GM12878 (cell line): ENCODE results near the gene C16orf74. TPM values are rescaled to one million over a fixed set of nuclear protein-coding genes. Genes with fewer than 3 reads are reported as not detected.

Source experiments
- ATAC-seq: fragments of 200-7000 bp; cut with Tn5 transposase; 3 replicates; pipeline ENCODE4 v1.9.1; 2020; ENCODE audit warnings: mild to moderate bottlenecking, moderate library complexity
- BruUV-seq: library from RNA; stranded (reverse); fragments of 400-500 nt; replicated peaks from 2 replicates; lab custom pipeline; 2021; lab: Mats Ljungman, UMichigan
- CTCF ChIA-PET: fragments of 300-600 bp; sonication (Branson Sonifier 250); formaldehyde crosslinking; extraction: SDS; loops from one replicate; lab custom pipeline; 2021; ENCODE audit warnings: inconsistent platforms; lab: Yijun Ruan, JAX
- POLR2A ChIA-PET: fragments of 350-600 bp; formaldehyde crosslinking; extraction: SDS; loops from one replicate; lab custom pipeline; 2021; ENCODE audit warnings: inconsistent platforms; lab: Charles Lee
- RAD21 ChIA-PET: fragments of 300-600 bp; sonication (Branson Sonifier 250); formaldehyde crosslinking; loops from one replicate; lab custom pipeline; 2023; ENCODE audit warnings: antibody characterized with exemption; ENCODE audit not compliant: unreplicated experiment; lab: Charles Lee
- SMC1A ChIA-PET: fragments of 300-600 bp; sonication (Branson Sonifier 250); formaldehyde crosslinking; loops from one replicate; lab custom pipeline; 2023; ENCODE audit not compliant: unreplicated experiment, uncharacterized antibody; lab: Charles Lee
- DNase-seq: peaks from one replicate; pipeline ENCODE4 v3.0.0-alpha.2; 2011; ENCODE audit warnings: low read depth, low spot score
- FAIRE-seq: peaks from 3 replicates; lab custom pipeline; 2011; peaks lifted over from hg19 to GRCh38; lab: Jason Lieb, UNC
- H2AFZ ChIP-seq: 2 replicates; pipeline ENCODE4 v1.6.0; 2011; ENCODE audit warnings: low read depth, low read length, control low read depth; ENCODE audit not compliant: control insufficient read depth
- H3K27ac ChIP-seq: 2 replicates; pipeline ENCODE4 v1.5.1; 2011; ENCODE audit warnings: control low read depth; ENCODE audit not compliant: control insufficient read depth, insufficient read depth
- H3K27me3 ChIP-seq, 2 experiments: replicated peaks in 1 of 2; 2 replicates each; pipeline versions ENCODE4 v1.6.0 to v1.6.1; 2011; ENCODE audit warnings: low read length in 1 of 2; ENCODE audit not compliant: control insufficient read depth in 2 of 2, insufficient read depth in 2 of 2
- H3K36me3 ChIP-seq, 2 experiments: 2 replicates each; pipeline ENCODE4 v1.5.1; 2011; ENCODE audit warnings: low read length in 1 of 2; ENCODE audit not compliant: control insufficient read depth in 2 of 2, insufficient read depth in 2 of 2
- H3K4me1 ChIP-seq: 2 replicates; pipeline ENCODE4 v1.6.1; 2011; ENCODE audit warnings: mild to moderate bottlenecking, low read length, moderate library complexity, mixed read lengths; ENCODE audit not compliant: control insufficient read depth, insufficient read depth
- H3K4me2 ChIP-seq: 2 replicates; pipeline ENCODE4 v1.6.0; 2011; ENCODE audit warnings: control low read depth; ENCODE audit not compliant: control insufficient read depth, insufficient read depth
- H3K4me3 ChIP-seq: fragments of 200-600 bp; sonication (generic); 2 replicates; pipeline ENCODE4 v1.5.1; 2016
- H3K79me2 ChIP-seq: 2 replicates; pipeline ENCODE4 v1.6.0; 2011; ENCODE audit warnings: low read length; ENCODE audit not compliant: control insufficient read depth, insufficient read depth
- H3K9ac ChIP-seq: 2 replicates; pipeline ENCODE4 v1.8.0; 2011; ENCODE audit warnings: low read length, control low read depth, mixed read lengths; ENCODE audit not compliant: control insufficient read depth, insufficient read depth
- H3K9me3 ChIP-seq: replicated peaks from 3 replicates; pipeline ENCODE4 v1.5.1; 2011; ENCODE audit warnings: mild to moderate bottlenecking, low read length; ENCODE audit not compliant: control insufficient read depth, insufficient read depth
- H4K20me1 ChIP-seq: 2 replicates; pipeline ENCODE4 v1.6.0; 2011; ENCODE audit not compliant: control insufficient read depth, insufficient read depth
- BCL11A ChIP-seq: IDR thresholded peaks from 2 replicates; pipeline ENCODE4 v1.6.1; 2011; ENCODE audit warnings: low read depth, low read length
- CEBPZ ChIP-seq: fragments of 150-350 bp; IDR thresholded peaks from 2 replicates; pipeline ENCODE4 v1.6.1; 2016; ENCODE audit warnings: low read depth, low read length
- CHD2 ChIP-seq: IDR thresholded peaks from 2 replicates; pipeline ENCODE4 v1.6.1; 2011; ENCODE audit warnings: low read depth, low read length, improper control_type of control experiment, borderline replicate concordance
- CTCF ChIP-seq, 3 experiments: IDR thresholded peaks in 2 of 3; conservative IDR thresholded peaks in 1 of 3; 2 replicates each; pipeline ENCODE4 v1.5.1; 2011; ENCODE audit warnings: low read depth in 3 of 3, low read length in 3 of 3, mild to moderate bottlenecking in 3 of 3, control low read depth in 2 of 3, moderate library complexity in 2 of 3, inconsistent platforms in 1 of 3, mixed read lengths in 1 of 3; ENCODE audit not compliant: control insufficient read depth in 2 of 3, insufficient read depth in 1 of 3; ENCODE audit errors: extremely low read depth in 1 of 3
- DPF2 ChIP-seq: fragments of 450-650 bp; IDR thresholded peaks from 2 replicates; pipeline ENCODE4 v1.6.1; 2017; ENCODE audit warnings: mild to moderate bottlenecking
- EZH2 ChIP-seq: IDR thresholded peaks from 2 replicates; pipeline ENCODE4 v1.6.1; 2012; ENCODE audit warnings: low read depth, mild to moderate bottlenecking, control low read depth, inconsistent platforms, low read length, borderline replicate concordance; ENCODE audit not compliant: control insufficient read depth
- IRF5 ChIP-seq: fragments of 450-650 bp; IDR thresholded peaks from 2 replicates; pipeline ENCODE4 v1.6.1; 2017; ENCODE audit warnings: borderline replicate concordance
- NFIC ChIP-seq: IDR thresholded peaks from 2 replicates; pipeline ENCODE4 v1.6.1; 2012; ENCODE audit warnings: low read depth, mild to moderate bottlenecking, inconsistent platforms, low read length, moderate library complexity
- NFXL1 ChIP-seq: fragments of 450-650 bp; IDR thresholded peaks from 2 replicates; pipeline ENCODE4 v1.6.1; 2017; ENCODE audit warnings: antibody characterized with exemption, mild to moderate bottlenecking, borderline replicate concordance
- SIN3A ChIP-seq: IDR thresholded peaks from 2 replicates; pipeline ENCODE4 v1.6.1; 2012; ENCODE audit warnings: low read depth, low read length, improper control_type of control experiment
- ZBTB40 ChIP-seq: fragments of 450-650 bp; IDR thresholded peaks from 2 replicates; pipeline ENCODE4 v1.6.1; 2016; ENCODE audit warnings: mild to moderate bottlenecking, moderate library complexity, borderline replicate concordance
- ZNF384 ChIP-seq: IDR thresholded peaks from 2 replicates; pipeline ENCODE4 v1.6.1; 2012; ENCODE audit warnings: low read depth, mild to moderate bottlenecking, low read length, improper control_type of control experiment, borderline replicate concordance
- ZNF622 ChIP-seq: fragments of 450-650 bp; IDR thresholded peaks from 2 replicates; pipeline ENCODE4 v1.6.1; 2017; ENCODE audit warnings: mild to moderate bottlenecking, inconsistent platforms
- WGBS: methylation state at CpG from one replicate; pipeline ENCODE4 v1.1.6; 2016; ENCODE audit warnings: low lambda C conversion rate; ENCODE audit not compliant: insufficient replicate concordance, insufficient coverage; ENCODE audit errors: missing lambda C conversion rate; 5-methylcytosine and 5-hydroxymethylcytosine counted together
- in situ Hi-C: fragments of 300-500 bp; cut with MboI; formaldehyde crosslinking; loops from 9 replicates; pipeline ENCODE4 v1.14.3; 2018; ENCODE audit warnings: mixed read lengths
- intact Hi-C: fragments of 100-400 bp; cut with micrococcal nuclease; formaldehyde crosslinking; loops from one replicate; pipeline ENCODE4 v1.14.2; 2022; ENCODE audit not compliant: unreplicated experiment
- polyA plus RNA-seq, 11 experiments: library from polyadenylated mRNA; depleted of rRNA in 4 of 11; unstranded in 6 of 11; stranded (reverse) in 5 of 11; fragments of >200 nt; fragmentation: Nextera tagmentation in 4 of 11; fragmentation: Illumina TruSeq in 1 of 11; extraction: Ambion mirVana in 4 of 11; extraction: Trizol in 1 of 11; gene quantifications; 1 replicate in 1 of 11; 2 replicates in 10 of 11; pipeline versions ENCODE4 v1.2.1 to v1.2.3, GENCODE V29; 2011 to 2016; ENCODE audit warnings: inconsistent platforms in 2 of 11, missing spikeins in 2 of 11, low read depth in 1 of 11
- total RNA-seq, 4 experiments: library from RNA; depleted of rRNA in 3 of 4; stranded (reverse); fragments of >200 nt in 3 of 4; fragmentation: Illumina TruSeq in 1 of 4; extraction: Trizol in 1 of 4; gene quantifications; 2 replicates each; pipeline versions ENCODE4 v1.2.1 to v1.2.3, GENCODE V29; 2013 to 2021

The C16orf74 gene
- total and polyA plus RNA-seq, 10 of the 15 experiments (the other 5 are each of a cell fraction or from before 2014, with no cell fraction given) = 0.23 to 20.1 (median 6.8) TPM

GRCh38 chr16:85765767-85766166 is 14.9 kb upstream of the C16orf74 start (continued):
- TF ChIP-seq CTCF (IDR thresholded peaks at IDR 0.05 in 2 of 3, conservative IDR thresholded peaks at IDR 0.05 in 1 of 3; ENCODE audit: control insufficient read depth in 2 of 3, extremely low read depth in 1 of 3, insufficient read depth in 1 of 3, low read depth in 3 of 3, low read length in 3 of 3) (no peak), CHD2 (no peak), CEBPZ (no peak), SIN3A (no peak), ZNF384 (no peak), EZH2 (no peak)

- Histone ChIP-seq H3K27me3 (no peaks in the 10 kb centered on the region), H3K4me2 (no peak overlapping the region), H2AFZ (no peak overlapping the region), H3K9ac (no peak overlapping the region), H3K4me3 (no peak overlapping the region), H3K79me2 (no peaks in the 10 kb centered on the region), H3K36me3 (no peaks in the 10 kb centered on the region), H3K4me1 (no peaks in the 10 kb centered on the region), H4K20me1 (no peaks in the 10 kb centered on the region), H3K9me3 (no peaks in the 10 kb centered on the region), H3K27ac (no peak overlapping the region)
- ChIA-PET RAD21 (no interaction called here), SMC1A (no interaction called here), POLR2A (no interaction called here), CTCF (no interaction called here)
- no peak for ATAC-seq
- 62% methylated on average over 8 of the region's 8 CpGs for WGBS
- no peak for FAIRE-seq
- intact Hi-C loops = no loop called here
- no peak for DNase-seq
- in situ Hi-C loops = no loop called here
- no TSS peak for BruUV-seq
- TF ChIP-seq DPF2 (no peak), IRF5 (no peak), ZBTB40 (no peak), NFIC (no peak), ZNF622 (no peak), NFXL1 (no peak), BCL11A (no peak)
Measured at GRCh38 chr16:85765211-85765610, 14.3 kb upstream of the C16orf74 start.
